Right atrium auricular region (tissue), 2 donors: Measurements from ENCODE around the gene CHRNG. TPM values are rescaled to one million over a fixed set of nuclear protein-coding genes. Genes with fewer than 3 reads are reported as not detected.

ENCODE experiments used
- DNase-seq: peaks from one replicate; pipeline ENCODE4 v3.0.0-alpha.2; 2019; ENCODE audit warnings: low spot score
- H3K27ac ChIP-seq, 2 donors: fragments of 200-600 bp; sonication (generic); 1 replicate in 1 of 2; 2 replicates in 1 of 2; pipeline ENCODE4 v1.5.1; 2016 to 2019
- H3K27me3 ChIP-seq, 2 donors: fragments of 200-600 bp; sonication (generic); one replicate each; pipeline versions ENCODE4 v1.5.1 to v1.6.0; 2017 to 2019
- H3K36me3 ChIP-seq: fragments of 200-600 bp; sonication (generic); one replicate; pipeline ENCODE4 v1.5.1; 2016
- H3K4me1 ChIP-seq, 2 donors: fragments of 200-600 bp; sonication (generic); one replicate each; pipeline versions ENCODE4 v1.5.1 to v1.6.0; 2017 to 2019
- H3K4me3 ChIP-seq, 2 donors: fragments of 200-600 bp; sonication (generic); 1 replicate in 1 of 2; 2 replicates in 1 of 2; pipeline ENCODE4 v1.5.1; 2017 to 2019; ENCODE audit warnings: mild to moderate bottlenecking in 1 of 2, moderate library complexity in 1 of 2
- H3K9me3 ChIP-seq, 2 donors: fragments of 200-600 bp; sonication (generic); one replicate each; pipeline ENCODE4 v1.5.1; 2019
- total RNA-seq, 2 donors: library from RNA; depleted of rRNA; stranded (reverse); fragments of >200 nt; gene quantifications; one replicate each; pipeline ENCODE4 v1.1.0, GENCODE V29; 2016
- TF ChIP-seq, protein P1 (sequence below), 2 donors: fragments of 200-600 bp; sonication (generic); IDR thresholded peaks; one replicate each; pipeline ENCODE4 v1.5.1; 2019; ENCODE audit warnings: antibody characterized with exemption in 2 of 2

The CHRNG gene
- total RNA-seq, 2 donors from 2014 or later: not detected

DNA sequence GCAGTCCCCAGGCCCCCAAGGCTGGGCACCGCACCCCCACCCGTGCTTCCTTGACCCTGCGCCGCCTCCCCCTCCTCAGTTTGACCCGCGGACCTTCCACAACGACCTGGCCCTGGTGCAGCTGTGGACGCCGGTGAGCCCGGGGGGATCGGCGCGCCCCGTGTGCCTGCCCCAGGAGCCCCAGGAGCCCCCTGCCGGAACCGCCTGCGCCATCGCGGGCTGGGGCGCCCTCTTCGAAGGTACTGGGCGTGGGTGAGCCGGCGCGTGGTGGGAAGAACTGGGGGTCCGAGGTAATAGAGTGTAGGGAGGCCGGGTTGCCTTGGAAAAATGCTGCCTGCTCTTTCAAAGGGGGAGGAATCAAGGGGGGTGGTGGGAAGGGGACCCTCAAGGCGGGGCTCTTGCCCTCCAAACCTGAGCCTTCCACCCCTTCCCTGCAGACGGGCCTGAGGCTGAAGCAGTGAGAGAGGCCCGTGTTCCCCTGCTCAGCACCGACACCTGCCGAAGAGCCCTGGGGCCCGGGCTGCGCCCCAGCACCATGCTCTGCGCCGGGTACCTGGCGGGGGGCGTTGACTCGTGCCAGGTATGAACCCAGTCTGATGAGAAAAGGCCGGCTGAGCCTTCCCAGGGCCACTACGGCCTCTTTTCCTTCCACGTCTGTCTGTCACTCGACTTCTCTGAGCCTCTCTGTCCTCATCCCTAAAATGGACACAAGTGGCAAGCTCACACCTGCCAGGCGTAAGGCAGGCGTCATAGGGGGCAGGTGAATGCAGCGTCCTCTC is 16.7 kb upstream of the CHRNG start:
- Histone ChIP-seq H3K9me3 (no peaks in the 10 kb centered on the region), H3K4me3 (peak overlapping the region in 1 of 2 donors; percentile 30), H3K4me1 (peaks cover 0 to 47% of the 10 kb centered on the region in 2 donors), H3K27me3 (peaks cover 0 to 20% of the 10 kb centered on the region in 2 donors), H3K27ac (no peak overlapping the region), H3K36me3 (no peaks in the 10 kb centered on the region)
- TF ChIP-seq, protein P1, sequence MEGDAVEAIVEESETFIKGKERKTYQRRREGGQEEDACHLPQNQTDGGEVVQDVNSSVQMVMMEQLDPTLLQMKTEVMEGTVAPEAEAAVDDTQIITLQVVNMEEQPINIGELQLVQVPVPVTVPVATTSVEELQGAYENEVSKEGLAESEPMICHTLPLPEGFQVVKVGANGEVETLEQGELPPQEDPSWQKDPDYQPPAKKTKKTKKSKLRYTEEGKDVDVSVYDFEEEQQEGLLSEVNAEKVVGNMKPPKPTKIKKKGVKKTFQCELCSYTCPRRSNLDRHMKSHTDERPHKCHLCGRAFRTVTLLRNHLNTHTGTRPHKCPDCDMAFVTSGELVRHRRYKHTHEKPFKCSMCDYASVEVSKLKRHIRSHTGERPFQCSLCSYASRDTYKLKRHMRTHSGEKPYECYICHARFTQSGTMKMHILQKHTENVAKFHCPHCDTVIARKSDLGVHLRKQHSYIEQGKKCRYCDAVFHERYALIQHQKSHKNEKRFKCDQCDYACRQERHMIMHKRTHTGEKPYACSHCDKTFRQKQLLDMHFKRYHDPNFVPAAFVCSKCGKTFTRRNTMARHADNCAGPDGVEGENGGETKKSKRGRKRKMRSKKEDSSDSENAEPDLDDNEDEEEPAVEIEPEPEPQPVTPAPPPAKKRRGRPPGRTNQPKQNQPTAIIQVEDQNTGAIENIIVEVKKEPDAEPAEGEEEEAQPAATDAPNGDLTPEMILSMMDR (IDR thresholded peaks at IDR 0.05): no peak
- no peak for DNase-seq

DNA sequence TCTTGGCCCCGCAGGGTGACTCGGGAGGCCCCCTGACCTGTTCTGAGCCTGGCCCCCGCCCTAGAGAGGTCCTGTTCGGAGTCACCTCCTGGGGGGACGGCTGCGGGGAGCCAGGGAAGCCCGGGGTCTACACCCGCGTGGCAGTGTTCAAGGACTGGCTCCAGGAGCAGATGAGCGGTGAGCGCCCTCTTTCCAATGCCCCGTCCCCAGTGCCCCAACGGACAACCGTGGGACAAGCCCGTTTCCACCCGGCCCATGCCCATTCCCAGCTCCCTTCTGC is 16.1 kb upstream of the CHRNG start:
- Histone ChIP-seq H3K4me1 (peaks cover 0 to 47% of the 10 kb centered on the region in 2 donors), H3K4me3 (peak overlapping the region; percentile 15 to 44), H3K36me3 (no peaks in the 10 kb centered on the region), H3K9me3 (no peaks in the 10 kb centered on the region), H3K27me3 (peaks cover 0 to 20% of the 10 kb centered on the region in 2 donors), H3K27ac (no peak overlapping the region)
- no peak for DNase-seq
- TF ChIP-seq, protein P1 (IDR thresholded peaks at IDR 0.05): no peak

DNA sequence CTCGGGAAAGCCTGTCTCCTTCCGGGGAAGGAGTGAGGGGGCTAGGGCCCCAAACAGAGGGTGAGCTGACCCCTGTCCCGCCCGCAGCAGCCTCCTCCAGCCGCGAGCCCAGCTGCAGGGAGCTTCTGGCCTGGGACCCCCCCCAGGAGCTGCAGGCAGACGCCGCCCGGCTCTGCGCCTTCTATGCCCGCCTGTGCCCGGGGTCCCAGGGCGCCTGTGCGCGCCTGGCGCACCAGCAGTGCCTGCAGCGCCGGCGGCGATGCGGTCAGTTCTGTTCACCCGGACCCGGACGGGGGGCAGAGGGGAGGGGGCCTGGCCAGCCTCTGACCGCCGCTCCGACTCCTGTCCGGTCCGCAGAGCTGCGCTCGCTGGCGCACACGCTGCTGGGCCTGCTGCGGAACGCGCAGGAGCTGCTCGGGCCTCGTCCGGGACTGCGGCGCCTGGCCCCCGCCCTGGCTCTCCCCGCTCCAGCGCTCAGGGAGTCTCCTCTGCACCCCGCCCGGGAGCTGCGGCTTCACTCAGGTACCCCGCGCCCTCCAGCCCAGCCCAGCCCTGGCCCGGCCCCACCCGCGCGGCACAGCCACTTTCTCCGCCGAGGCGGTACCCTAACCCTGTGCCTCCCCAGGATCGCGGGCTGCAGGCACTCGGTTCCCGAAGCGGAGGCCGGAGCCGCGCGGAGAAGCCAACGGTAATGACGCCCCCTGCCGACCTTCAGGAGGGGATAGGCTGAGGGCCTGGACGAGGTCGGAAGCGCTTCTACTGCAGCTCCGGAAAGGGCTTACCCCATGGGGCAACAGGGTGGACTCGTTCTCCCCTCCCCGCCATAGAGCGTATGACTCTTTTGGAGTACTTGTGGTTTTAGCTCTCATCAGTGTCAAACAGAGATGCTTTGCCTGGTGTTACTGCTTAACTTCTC is 15.6 kb upstream of the CHRNG start:
- Histone ChIP-seq H3K4me1 (peaks cover 0 to 47% of the 10 kb centered on the region in 2 donors), H3K36me3 (no peaks in the 10 kb centered on the region), H3K4me3 (peak overlapping the region; percentile 15 to 44), H3K9me3 (no peaks in the 10 kb centered on the region), H3K27me3 (peaks cover 0 to 20% of the 10 kb centered on the region in 2 donors), H3K27ac (no peak overlapping the region)
- TF ChIP-seq, protein P1 (IDR thresholded peaks at IDR 0.05): peak in 1 of 2 donors; percentile 31
- DNase-seq: no peak

- H3K9me3 ChIP-seq: no peaks in the 10 kb centered on the region
- no peaks in the 10 kb centered on the region for H3K36me3 ChIP-seq
- TF ChIP-seq, protein P1 (IDR thresholded peaks at IDR 0.05): no peak
- no peak overlapping the region for H3K27ac ChIP-seq
- peaks cover 0 to 20% of the 10 kb centered on the region in 2 donors for H3K27me3 ChIP-seq
- H3K4me1 ChIP-seq: peaks cover 0 to 47% of the 10 kb centered on the region in 2 donors
- no peak for DNase-seq
- H3K4me3 ChIP-seq: no peak overlapping the region
These were observed 14.7 kb upstream of the CHRNG start for GRCh38 chr2:232524771-232525170.

DNA sequence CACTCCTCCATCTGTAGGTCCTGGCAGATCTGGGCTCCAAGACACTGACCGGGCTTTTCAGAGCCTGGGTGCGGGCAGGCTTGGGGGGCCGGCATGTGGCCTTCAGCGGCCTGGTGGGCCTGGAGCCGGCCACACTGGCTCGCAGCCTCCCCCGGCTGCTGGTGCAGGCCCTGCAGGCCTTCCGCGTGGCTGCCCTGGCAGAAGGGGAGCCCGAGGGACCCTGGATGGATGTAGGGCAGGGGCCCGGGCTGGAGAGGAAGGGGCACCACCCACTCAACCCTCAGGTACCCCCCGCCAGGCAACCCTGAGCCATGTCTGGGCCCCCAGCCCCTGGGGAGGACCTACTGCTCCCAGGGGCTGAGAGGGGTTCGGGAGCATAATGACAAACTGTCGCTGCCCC is 14.3 kb upstream of the CHRNG start:
- DNase-seq: no peak
- peaks cover 0 to 20% of the 10 kb centered on the region in 2 donors for H3K27me3 ChIP-seq
- no peak overlapping the region for H3K27ac ChIP-seq
- H3K9me3 ChIP-seq: no peaks in the 10 kb centered on the region
- peaks cover 0 to 47% of the 10 kb centered on the region in 2 donors for H3K4me1 ChIP-seq
- H3K4me3 ChIP-seq: no peak overlapping the region
- no peaks in the 10 kb centered on the region for H3K36me3 ChIP-seq
- TF ChIP-seq, protein P1 (IDR thresholded peaks at IDR 0.05): no peak
